Transverse colon (tissue), 4 donors: Measurements from ENCODE around the gene KIF16B. TPM values are rescaled to one million over a fixed set of nuclear protein-coding genes. Genes with fewer than 3 reads are reported as not detected.
A peak's percentile ranks its signal among the peaks of the same experiment; 100 is the strongest.

Source experiments
- DNase-seq: peaks from one replicate; pipeline ENCODE4 v3.0.0-alpha.2; 2019
- H3K27ac ChIP-seq, 4 donors: fragments of 200-600 bp; sonication (generic); 2 replicates each; pipeline ENCODE4 v1.5.1; 2016 to 2018; ENCODE audit warnings: inconsistent platforms in 4 of 4
- H3K27me3 ChIP-seq: fragments of 200-600 bp; sonication (generic); 2 replicates; pipeline ENCODE4 v1.5.1; 2017; ENCODE audit warnings: inconsistent platforms
- H3K36me3 ChIP-seq, 4 donors: fragments of 200-600 bp; sonication (generic); 2 replicates each; pipeline ENCODE4 v1.5.1; 2017 to 2019; ENCODE audit warnings: inconsistent platforms in 4 of 4
- H3K4me1 ChIP-seq, 4 donors: fragments of 200-600 bp; sonication (generic); 2 replicates each; pipeline ENCODE4 v1.5.1; 2017 to 2020; ENCODE audit warnings: inconsistent platforms in 4 of 4
- H3K4me3 ChIP-seq, 4 donors: fragments of 200-600 bp; sonication (generic); 1 replicate in 1 of 4; 2 replicates in 3 of 4; pipeline versions ENCODE4 v1.5.1 to v1.6.1; 2017 to 2019; ENCODE audit warnings: inconsistent platforms in 4 of 4
- H3K9me3 ChIP-seq, 2 donors: fragments of 200-600 bp; sonication (generic); 2 replicates each; pipeline ENCODE4 v1.5.1; 2017 to 2019; ENCODE audit warnings: inconsistent platforms in 2 of 2
- CTCF ChIP-seq, 5 experiments: fragments of 200-600 bp in 3 of 5; fragments of 450-650 bp in 2 of 5; sonication (generic) in 3 of 5; IDR thresholded peaks; 1 replicate in 2 of 5; 2 replicates in 3 of 5; pipeline ENCODE4 v1.5.1; 2016 to 2017; ENCODE audit warnings: antibody characterized with exemption in 5 of 5, inconsistent platforms in 3 of 5, mild to moderate bottlenecking in 2 of 5, moderate library complexity in 1 of 5
- EP300 ChIP-seq: sonication (generic); formaldehyde crosslinking; IDR thresholded peaks from one replicate; pipeline ENCODE4 v1.6.1; 2017; ENCODE audit warnings: antibody characterized with exemption, low read depth
- POLR2A ChIP-seq: fragments of 450-650 bp; IDR thresholded peaks from one replicate; pipeline ENCODE4 v1.6.1; 2016; ENCODE audit warnings: antibody characterized with exemption, mild to moderate bottlenecking, moderate library complexity
- POLR2AphosphoS5 ChIP-seq, 3 donors: sonication (generic); formaldehyde crosslinking; IDR thresholded peaks; one replicate each; pipeline ENCODE4 v1.6.1; 2016; ENCODE audit warnings: antibody characterized with exemption in 3 of 3
- WGBS, 2 donors: methylation state at CpG; one replicate each; pipeline ENCODE4 v1.1.5; 2018; ENCODE audit warnings: low coverage in 1 of 2; 5-methylcytosine and 5-hydroxymethylcytosine counted together
- in situ Hi-C, 4 donors: fragments of 200-750 bp; cut with MboI; loops; one replicate each; pipeline versions ENCODE4 v1.15.0 to v1.15.1; 2017; ENCODE audit warnings: low sequenced_read_pairs in 3 of 4, low pct_ligation_motif_present in 1 of 4, low pct_unique_long_range_greater_than_20kb in 1 of 4
- intact Hi-C: fragments of 100-400 bp; cut with DNase I; formaldehyde crosslinking; loops from one replicate; pipeline ENCODE4 v1.15.1; 2023; ENCODE audit warnings: low total_unique reads
- total RNA-seq, 4 donors: library from RNA; depleted of rRNA; stranded (reverse); fragments of >200 nt; gene quantifications; one replicate each; pipeline ENCODE4 v1.1.0, GENCODE V29; 2016

Gene KIF16B
- total RNA-seq, 4 donors from 2014 or later, result 82.7 to 154 (median 90.1) TPM

GRCh38 chr20:16583474-16583873, 10.2 kb upstream of the KIF16B start:
- 49 to 72% methylated on average over 2 of the region's 2 CpGs for WGBS, 2 donors
- H3K27me3 ChIP-seq, result no peaks in the 10 kb centered on the region
- no peak for TF ChIP-seq POLR2AphosphoS5 (IDR thresholded peaks at IDR 0.05)
- TF ChIP-seq EP300, result no peak
- TF ChIP-seq POLR2A, result no peak
- TF ChIP-seq CTCF (IDR thresholded peaks at IDR 0.05), result no peak
- no peaks in the 10 kb centered on the region for H3K36me3 ChIP-seq
- H3K27ac ChIP-seq, result no peak overlapping the region
- peaks cover 0 to 29% (median 13%) of the 10 kb centered on the region in 4 donors for H3K4me1 ChIP-seq
- H3K4me3 ChIP-seq, result no peak overlapping the region
- intact Hi-C loops, result no loop called here
- no peak for DNase-seq
- in situ Hi-C loops, result no loop called here
- H3K9me3 ChIP-seq, result no peaks in the 10 kb centered on the region

- TF ChIP-seq CTCF (IDR thresholded peaks at IDR 0.05) (no peak), POLR2AphosphoS5 (IDR thresholded peaks at IDR 0.05) (peak in 2 of 3 donors; percentile 45 to 63), EP300 (no peak)
- H3K9me3 ChIP-seq, result no peaks in the 10 kb centered on the region
- H3K27ac ChIP-seq, result peak overlapping the region in 3 of 4 donors; percentile 25 to 58 (median 39)
- 66 to 80% methylated on average over 1 to 2 of the region's 2 CpGs for WGBS, 2 donors
- no peaks in the 10 kb centered on the region for H3K36me3 ChIP-seq
- no peak for DNase-seq
- H3K4me3 ChIP-seq, result no peak overlapping the region
- peaks cover 0 to 24% (median 13%) of the 10 kb centered on the region in 4 donors for H3K4me1 ChIP-seq
- no peaks in the 10 kb centered on the region for H3K27me3 ChIP-seq
- in situ Hi-C loops (no loop called here), intact Hi-C loops (no loop called here)
Observed at GRCh38 chr20:16581241-16581640, 8.0 kb upstream of the KIF16B start.

GRCh38 chr20:16580620-16581019, 7.4 kb upstream of the KIF16B start:
- peak; percentile 38 for DNase-seq
- Histone ChIP-seq H3K27ac (peak overlapping the region; percentile 25 to 58 (median 32)), H3K9me3 (no peaks in the 10 kb centered on the region), H3K4me1 (peaks cover 0 to 29% (median 14%) of the 10 kb centered on the region in 4 donors), H3K36me3 (no peaks in the 10 kb centered on the region), H3K27me3 (no peaks in the 10 kb centered on the region), H3K4me3 (no peak overlapping the region)
- in situ Hi-C loops (no loop called here), intact Hi-C loops (no loop called here)
- WGBS, 2 donors, result 27 to 39% methylated on average over 2 of the region's 2 CpGs
- no peak for TF ChIP-seq POLR2A
- TF ChIP-seq CTCF (IDR thresholded peaks at IDR 0.05), result peak in 1 of 5 experiments; percentile 23

- Histone ChIP-seq H3K9me3 (no peaks in the 10 kb centered on the region), H3K36me3 (no peaks in the 10 kb centered on the region), H3K27ac (peak overlapping the region; percentile 25 to 58 (median 32)), H3K4me3 (no peak overlapping the region), H3K27me3 (no peaks in the 10 kb centered on the region), H3K4me1 (peaks cover 0 to 34% (median 18%) of the 10 kb centered on the region in 4 donors)
- WGBS, 2 donors, result 17 to 36% methylated on average over 1 to 3 of the region's 3 CpGs
- in situ Hi-C loops (no loop called here), intact Hi-C loops (no loop called here)
- DNase-seq, result no peak
- TF ChIP-seq EP300 (no peak), POLR2A (no peak), CTCF (IDR thresholded peaks at IDR 0.05) (no peak), POLR2AphosphoS5 (IDR thresholded peaks at IDR 0.05) (no peak)
Observed at GRCh38 chr20:16580147-16580546, 6.9 kb upstream of the KIF16B start.
